HG02973 (cell line): ENCODE results near the gene DDI2.
A peak's percentile ranks its signal among the peaks of the same experiment; 100 is the strongest.
"Not testable (repeated sequence)": the region's sequence is repeated elsewhere in the genome, so short reads cannot be mapped to it uniquely, and the experiment has no call there.

Source experiments
- ATAC-seq: cut with Tn5 transposase; IDR thresholded peaks from one replicate; pipeline ENCODE4 v1.9.1; 2021; ENCODE audit warnings: moderate library complexity; ENCODE audit not compliant: unreplicated experiment

The DDI2 gene

DNA sequence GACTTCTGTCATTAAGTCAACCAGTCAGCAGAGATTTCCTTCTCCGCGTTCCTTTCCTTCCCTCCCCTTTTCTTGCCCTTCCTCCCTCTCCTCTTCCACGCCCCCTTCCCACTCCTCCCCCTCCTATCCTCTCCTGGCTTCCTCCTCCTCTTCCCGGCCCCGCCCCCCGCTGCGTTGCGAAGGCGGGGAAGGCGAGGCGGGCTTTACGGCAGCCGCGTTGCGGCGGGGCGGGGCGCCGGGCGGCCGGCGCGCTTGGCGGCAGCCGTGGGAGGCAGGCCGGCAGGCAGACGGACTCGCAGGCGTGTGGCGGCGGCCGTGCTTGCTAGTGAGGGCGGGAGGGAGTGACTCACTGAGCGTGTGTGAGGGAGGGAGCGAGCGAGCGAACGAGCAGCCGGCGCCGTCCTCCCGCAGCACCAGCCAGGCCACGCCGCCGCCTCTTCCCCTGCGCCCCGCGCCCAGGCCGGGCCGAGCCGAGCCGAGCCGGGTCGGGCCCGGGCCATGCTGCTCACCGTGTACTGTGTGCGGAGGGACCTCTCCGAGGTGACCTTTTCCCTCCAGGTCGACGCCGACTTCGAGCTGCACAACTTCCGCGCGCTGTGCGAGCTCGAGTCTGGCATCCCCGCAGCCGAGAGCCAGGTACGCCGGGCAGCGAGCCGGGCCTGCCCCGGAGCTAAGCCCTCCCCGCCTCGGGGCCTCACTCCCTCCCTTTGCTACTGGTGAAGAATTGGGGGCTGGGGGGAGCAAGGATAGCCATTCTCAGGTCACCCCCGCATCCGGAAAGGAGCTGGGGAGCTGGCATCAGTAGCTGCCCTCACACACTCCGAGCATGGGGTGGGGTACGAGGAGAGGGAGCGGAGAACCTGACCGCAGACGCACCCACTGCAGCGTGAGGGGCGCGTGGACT, at the start of gene DDI2:
Gene DDI2, plus strand, starts transcription at position 286 of the 904 bp plus-strand sequence. Its CDS starts 213 bp downstream, at position 499.
- peak; percentile 61 for ATAC-seq

DNA sequence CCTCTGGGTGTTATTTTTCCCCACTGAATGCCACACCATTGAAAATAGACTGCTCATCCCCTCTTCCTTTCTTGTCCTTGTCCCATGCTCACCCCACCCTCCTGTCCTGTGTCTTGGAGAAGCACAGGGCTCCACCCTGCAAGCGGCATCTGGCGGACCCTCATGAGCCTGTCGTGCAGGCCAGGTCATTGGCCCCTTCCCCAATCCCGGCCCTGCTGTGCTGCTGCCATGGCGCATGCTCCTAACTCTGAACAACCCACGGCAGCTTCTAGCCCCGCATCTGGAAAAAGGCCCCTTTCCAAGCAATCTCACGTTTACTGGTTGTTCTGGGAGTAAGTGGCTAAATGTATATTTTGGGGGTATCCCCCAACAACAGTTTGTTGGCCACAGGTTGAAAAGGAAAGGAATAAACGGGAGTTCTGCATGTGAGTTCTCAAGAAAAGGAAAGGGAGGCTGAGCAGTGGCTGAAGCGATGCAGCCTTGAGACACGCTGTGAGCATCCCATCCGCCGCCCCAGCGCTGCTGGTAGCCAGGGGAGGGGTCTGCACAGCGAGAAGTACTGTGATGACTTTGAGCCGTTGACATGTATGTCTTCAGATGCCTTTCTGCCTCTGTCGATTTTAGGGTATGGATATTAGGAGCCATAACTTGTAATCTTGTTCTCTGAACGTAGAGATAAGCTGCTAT, 48.7 kb upstream of the DDI2 start:
- ATAC-seq: no peak

DNA sequence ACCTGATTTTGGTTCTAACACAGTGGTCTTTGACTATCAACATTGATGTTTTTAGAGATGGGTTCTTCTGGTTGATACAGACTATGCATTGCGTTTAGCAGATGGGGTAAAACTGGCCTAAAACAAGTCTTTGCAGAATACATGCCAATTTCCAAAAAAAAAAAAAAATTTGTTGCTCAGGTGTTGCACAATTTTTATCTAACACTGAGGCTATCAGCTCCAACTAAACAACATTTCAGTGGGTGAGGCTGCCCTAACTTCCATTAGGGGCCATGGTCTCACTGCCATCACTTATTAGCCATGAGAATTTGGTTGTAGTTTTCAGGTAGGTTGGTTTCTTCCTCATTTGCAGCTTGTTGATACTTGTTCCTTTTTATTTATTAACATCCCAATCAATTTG, 46.4 kb upstream of the DDI2 start:
- ATAC-seq: no peak

DNA sequence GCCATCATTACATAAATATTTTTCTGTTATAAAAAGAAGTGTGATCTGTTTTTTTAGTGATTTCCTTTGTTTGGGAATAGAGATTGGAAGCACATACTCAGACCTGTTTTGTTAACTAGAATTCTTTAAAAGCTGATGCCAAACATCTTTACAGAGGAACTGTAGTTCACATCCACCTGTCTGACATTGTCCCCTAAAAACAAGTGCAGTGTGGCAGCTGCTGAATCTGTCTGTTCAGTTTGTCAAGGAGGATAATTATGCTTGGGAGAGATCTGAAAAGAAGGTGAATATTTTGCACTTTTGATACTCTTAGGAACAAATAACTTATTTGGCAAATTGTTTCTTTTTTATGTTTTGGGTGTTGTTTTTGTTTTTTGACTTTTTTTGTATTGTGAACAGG, 46.0 kb upstream of the DDI2 start:
- no peak for ATAC-seq

DNA sequence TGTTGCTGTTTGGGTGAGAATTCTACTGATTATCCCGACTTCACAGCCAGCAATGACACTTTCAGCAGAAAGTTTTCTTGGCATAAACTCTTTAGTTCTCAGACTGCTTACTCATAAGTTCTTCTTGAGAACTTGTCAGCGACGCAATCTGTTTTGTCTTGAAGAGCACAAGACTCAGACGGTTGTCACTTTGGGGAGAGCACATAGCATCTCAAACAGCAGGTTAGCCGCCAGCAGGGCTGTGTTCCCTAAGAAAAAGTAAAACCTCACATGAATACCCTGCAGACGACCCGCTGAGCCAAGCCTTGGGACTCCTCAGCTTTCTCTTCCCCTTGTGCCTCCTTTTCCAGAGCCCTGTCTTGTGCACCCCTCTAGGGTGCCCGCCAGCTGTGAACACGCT, 43.8 kb upstream of the DDI2 start:
- no peak for ATAC-seq

DNA sequence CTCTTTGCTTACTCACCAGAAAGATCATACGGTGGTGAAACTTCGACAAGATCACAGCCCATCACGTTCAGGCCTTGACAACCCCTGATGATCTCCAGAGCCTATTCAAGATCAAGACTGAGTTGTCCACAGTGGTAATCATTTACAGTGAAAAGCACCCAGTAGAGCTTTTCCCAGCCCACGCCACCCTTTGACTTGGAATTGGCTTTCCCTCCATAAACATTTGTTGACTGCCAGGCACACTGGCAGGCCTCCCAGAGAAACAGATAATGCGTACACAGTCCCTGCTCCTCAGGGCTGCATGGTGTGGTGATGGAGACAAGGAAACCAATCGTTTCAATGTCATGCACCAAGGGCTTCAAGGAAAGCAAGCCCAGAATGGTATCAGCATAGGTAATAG, 42.5 kb upstream of the DDI2 start:
- no peak for ATAC-seq

DNA sequence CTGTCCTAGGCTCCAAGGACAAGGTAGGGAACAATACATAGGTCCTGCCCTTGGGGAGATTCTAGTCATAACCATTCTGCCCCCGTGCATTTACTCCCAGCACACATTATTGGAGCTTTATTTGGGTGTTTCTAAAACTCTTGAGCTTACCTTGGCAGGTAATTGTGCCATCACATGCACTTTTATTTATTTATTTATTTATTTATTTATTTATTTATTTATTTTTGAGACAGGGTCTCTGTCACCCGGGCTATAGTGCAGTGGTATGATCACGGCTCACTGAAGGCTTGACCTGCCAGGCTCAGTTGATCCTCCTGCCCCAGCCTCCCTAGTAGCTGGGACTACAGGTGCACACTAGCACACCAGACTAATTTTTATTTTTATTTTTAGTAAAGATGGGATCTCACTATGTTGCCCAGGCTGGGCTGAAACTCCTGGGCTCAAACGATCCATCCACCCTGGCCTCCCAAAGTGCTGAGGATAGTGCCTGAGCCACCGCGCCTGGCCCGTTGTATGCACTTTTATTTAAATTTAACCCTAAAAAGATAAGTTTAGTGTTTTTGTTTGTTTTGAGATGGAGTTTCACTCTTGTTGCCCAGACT, 41.6 kb upstream of the DDI2 start:
- no peak for ATAC-seq

DNA sequence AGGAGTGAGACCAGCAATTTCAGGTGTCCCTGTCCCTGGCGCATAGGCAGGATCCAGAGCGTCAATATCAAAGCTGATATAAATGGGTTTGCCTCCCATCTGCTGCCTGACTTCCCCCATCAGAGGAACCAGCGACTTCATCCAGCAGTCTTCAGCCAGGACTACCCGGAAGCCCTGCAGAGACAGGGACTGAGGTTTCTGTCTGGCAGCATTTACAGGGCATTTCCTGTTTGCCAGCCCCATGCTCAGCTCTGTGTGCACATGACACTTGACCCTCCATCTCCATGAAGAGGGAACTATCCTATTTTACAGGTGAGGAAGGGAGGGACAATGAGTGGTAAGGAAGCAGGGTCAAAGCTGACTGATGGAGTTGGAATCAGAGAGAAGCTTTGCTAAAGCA, 39.6 kb upstream of the DDI2 start:
- no peak for ATAC-seq

DNA sequence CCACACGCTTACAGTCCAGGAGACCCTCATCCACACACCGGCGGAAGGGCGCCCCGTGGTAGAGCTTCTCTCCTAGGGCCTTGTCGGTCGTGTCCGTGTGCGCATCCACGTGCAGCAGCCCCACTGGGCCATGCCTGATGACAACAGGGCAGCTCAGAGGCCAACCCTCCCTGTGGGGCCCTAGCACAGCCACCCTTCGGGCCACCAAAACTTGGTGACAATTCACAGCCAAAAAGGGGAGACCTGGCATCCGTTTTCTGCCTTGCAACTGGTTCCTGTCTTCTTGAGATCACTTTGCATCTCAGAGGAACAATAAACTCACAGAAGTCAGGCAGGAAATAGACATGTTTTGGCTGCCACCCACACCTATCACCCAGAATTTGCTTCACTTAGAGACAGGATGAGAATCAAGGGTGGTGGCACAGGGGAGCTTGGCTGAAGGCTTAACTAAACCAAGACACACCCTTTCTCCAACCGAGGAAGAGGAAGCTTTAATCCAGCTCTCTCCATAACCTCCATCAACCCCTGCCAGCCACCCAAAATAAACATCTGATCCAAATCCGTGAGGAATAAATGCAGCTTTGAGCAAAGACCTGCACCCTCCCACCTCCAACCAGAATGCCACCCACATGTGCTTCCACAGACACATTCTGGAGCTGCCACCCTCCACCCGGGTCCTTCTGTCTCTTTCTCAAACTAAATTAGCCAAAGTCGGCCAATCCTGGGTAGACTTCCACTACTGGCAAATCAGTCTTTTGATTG, 38.2 kb upstream of the DDI2 start:
- ATAC-seq: no peak

DNA sequence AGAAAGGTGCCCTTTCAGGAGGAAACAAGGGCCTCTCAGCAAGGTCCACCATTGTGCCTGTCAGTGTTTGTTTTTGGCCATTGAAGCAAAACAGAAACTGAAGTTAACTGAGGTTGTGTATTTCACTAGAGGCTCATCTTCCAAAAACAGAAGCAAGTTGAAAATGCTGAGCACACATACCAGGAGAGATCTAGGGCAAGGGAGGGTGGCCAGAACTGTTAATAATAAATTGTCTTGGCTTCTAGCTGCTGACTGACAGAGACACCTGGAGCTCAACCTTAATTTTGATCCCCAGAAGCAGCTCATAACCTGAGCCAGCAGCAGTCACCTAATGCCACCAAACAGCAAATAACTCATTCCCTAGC, 37.6 kb upstream of the DDI2 start:
- ATAC-seq: no peak

DNA sequence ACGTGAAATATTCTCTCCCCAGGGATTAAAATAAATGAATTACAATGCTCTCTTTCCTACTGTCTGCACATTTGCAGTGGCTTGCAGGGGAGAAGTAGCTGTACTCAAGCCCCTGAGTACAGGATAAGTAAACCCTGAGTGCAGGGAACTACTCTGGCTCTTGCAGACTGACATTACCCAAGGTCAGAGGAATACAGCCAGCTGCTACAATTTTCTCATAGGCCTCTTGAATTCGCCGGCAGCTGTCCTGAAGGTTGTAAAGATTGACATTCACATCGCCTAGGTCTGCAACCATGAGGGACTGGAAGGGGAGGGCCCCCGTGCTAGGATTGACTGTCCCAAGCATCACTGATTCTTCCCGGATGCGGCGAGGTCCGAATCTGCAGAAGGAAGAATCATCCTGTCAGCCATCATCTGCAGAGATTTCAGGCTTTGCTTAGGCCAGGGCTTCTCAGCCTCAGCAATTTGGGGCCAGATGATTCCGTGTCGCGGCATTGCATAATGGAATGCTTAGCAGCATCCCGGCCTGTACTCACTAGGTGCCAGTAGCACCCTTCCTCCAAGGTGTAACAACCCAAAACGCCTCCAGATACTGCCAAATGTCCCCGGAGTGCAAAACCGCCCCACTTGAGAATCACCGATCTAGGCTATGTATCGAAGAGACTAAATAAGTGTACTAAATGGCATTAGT, 34.1 kb upstream of the DDI2 start:
- ATAC-seq: no peak

DNA sequence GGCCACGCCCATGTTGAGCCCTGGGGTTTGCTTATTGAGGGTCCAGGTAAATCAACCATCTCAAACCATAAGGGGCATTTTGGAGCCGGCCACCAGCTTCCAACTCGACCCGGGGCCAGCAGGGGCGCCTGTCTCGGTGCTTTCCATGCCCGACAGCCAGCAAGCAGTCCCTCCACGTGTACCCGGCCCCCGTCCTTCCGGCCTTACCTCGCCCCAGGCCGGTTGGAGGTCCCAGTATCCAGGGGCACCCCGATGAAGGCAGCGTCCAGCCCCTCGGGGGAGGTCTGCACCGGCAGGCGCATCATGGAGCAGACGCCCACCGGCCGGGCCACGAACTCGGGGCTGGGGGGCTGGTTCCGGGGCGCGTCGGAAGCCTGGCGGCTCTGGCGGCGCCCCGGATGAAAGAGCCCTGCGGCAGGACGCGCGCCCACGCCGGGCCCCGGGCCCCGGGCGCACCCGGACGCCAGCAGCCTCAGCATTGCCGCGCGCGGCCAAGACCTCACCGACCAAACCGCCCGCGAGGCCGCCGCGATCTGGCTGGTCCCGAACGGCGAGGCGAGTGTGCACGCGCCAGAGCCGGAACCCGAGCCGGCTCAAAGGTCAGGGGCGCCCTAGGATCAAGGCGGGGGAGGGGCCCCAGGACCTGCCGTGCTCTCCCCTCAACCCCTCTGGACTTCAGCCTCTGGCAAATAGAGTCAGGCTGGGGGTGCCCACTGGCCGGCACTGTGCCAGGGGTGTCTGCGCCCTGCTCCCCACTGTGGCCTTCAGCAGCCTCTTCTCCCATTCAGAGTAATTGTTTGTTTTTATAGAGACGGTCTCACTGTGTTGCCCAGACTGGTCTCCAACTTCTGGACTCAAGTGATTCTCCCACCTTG, 32.5 kb upstream of the DDI2 start, which contains the start of gene AGMAT:
Gene AGMAT, minus strand, starts transcription at position 563 of the 875 bp plus-strand sequence. Its CDS starts 84 bp downstream, at position 479.
- peak; percentile 57 for ATAC-seq

DNA sequence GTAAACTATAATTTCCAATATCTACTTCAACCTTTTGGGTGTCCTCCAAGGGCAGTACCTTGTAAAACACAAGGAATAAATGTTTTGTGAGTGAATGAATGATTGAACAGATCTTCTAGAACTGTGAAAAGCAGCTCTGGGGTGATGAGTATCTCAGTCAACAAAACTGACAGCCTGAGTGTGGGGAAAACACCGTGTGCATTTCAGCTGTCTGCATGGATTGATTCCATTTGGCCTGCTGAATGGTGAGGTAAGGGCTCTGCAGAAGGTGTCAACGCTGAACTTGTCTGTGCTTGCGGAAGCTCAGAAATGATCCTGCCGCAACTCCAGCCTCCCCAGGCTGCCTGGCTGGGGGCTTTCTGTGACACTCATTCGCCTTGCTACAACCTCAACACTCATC, 25.0 kb upstream of the DDI2 start:
- no peak for ATAC-seq

DNA sequence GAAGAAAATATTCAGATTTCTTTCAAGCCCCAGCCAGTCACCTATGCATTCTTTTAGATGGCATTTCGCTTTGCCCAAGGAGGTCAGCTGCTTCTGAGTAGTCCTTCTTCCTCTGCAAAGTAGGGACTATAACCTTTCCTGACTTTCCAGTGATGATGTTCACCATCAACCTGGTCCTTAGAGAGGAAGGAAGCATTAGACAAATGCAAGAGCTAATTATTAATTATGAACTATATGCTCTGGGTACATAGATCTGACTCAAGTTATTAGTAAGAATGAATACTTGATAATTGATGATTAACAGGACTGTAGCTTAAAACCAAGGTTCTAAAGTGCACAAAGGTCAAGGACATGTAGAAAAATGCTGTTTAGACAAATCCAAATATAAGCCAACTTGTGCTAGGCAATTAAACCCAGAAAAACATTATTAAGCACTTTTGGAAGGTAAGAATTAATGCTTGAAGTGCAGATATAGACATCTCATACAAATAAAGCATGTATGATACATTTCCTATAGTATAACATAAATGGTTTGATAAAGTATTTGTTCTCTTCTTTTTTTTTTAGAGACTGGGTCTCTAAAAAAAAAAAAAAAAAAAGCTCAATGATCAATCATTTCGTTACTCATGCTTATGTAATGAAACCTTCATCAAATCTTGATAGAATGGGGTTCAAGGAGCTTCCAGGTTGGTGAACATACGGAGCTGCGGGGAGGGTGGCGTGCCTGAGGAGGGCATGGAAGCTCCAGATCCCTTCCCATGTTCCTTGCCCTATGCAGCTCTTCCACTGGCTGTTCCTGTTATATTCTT, 21.2 kb upstream of the DDI2 start:
- ATAC-seq: no peak

DNA sequence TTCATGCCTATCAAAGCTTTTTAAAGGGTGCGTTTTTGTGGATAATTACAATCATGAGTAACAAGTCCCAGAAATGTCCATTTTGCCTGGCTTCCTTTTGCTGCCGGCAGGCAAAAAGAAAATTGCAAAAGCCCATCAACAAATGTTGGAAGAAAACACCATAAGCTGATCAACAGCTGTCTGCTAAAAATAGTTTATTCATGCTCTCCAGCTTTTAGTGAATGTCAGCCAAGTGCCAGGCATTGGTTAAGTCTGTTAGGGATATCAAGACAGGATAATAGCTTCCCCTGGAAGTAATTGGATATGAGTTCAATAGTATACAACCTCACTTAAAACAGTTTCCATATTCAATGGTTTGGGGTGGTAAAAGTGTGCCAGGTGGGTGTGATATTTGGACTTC, 18.8 kb upstream of the DDI2 start:
- ATAC-seq: no peak

DNA sequence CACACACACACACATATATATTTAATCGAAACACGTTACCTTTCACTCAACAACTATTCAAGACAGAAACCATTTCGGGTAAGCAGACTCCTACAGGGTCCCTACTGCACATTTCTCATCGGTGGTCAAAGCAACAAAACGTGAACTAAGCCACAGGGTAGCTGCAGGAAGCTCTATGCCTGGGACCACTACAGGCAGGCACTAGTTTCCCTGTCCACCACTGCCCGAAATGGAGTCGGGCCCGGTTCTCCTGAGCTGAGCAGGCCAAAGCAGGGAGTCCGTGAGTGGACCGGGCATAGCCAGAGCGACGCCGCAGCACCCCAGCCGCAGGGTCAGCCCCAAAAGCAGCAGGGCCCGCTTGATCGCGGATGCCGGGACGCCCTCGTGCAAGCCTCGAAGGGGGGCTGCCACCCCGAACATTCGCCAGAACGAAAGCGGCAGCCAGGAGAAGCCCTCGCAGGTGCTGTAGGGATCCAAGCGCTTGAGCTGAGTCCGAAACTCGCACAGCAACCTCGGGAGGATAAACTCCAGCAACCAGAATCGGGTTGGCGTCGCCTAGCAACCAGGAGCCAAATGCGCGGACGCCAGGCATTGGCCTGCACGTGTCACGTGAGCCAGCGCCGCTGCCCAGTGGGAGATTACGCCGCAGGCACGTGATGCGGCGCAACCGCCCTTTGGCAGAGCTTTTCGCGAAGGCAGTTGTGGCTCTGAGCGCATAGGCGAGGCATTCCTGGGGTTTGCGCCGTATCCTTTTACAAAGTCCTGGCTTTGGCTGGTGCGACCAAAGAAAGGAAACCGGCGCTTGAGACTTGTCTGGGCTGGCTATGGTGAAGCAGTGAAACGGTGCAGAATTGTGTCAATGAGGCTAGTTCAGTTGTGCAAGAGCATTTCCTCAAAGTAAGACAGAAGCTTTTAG, 13.9 kb upstream of the DDI2 start:
- ATAC-seq: peak; percentile 92

DNA sequence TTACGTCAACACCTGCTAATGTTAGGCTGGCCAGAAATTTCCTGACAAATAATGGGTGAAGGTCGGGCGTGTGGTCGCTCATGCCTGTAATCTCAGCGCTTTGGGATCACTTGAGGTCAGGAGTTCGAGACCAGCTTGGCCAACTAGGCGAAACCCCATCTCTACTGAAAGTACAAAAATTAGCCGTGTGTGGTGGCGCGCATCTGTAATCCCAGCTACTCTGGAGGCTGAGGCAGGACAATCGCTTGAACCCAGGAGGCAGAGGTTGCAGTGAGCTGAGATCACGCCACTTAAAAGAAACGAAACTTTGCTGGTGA, 13.3 kb upstream of the DDI2 start:
- ATAC-seq: not testable (repeated sequence)

DNA sequence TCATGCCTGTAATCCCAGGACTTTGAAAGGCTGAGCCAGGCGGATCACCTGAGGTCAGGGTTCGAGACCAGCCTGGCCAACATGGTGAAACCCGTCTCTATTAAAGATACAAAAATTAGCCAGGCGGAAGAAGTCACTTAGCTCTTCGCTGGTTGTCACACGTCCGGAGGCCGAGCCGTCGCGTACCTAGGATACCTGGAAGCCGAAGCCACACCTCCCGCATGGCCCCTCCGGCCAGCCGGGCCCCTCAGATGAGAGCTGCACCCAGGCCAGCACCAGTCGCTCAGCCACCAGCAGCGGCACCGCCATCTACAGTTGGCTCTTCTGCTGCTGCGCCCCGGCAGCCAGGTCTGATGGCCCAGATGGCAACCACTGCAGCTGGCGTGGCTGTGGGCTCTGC, 12.9 kb upstream of the DDI2 start:
- not testable (repeated sequence) for ATAC-seq
